NCI-H2029 treated with DMSO at 0.1 percent for 48 hours (cell line): ENCODE data around the gene DTD2.
A peak's percentile ranks its signal among the peaks of the same experiment; 100 is the strongest.
"Not testable (repeated sequence)": the region's sequence is repeated elsewhere in the genome, so short reads cannot be mapped to it uniquely, and the experiment has no call there.

Source experiments
- DNase-seq: peaks from one replicate; lab custom pipeline; 2025; lab: John Stamatoyannopoulos, UW

The DTD2 gene

DNA sequence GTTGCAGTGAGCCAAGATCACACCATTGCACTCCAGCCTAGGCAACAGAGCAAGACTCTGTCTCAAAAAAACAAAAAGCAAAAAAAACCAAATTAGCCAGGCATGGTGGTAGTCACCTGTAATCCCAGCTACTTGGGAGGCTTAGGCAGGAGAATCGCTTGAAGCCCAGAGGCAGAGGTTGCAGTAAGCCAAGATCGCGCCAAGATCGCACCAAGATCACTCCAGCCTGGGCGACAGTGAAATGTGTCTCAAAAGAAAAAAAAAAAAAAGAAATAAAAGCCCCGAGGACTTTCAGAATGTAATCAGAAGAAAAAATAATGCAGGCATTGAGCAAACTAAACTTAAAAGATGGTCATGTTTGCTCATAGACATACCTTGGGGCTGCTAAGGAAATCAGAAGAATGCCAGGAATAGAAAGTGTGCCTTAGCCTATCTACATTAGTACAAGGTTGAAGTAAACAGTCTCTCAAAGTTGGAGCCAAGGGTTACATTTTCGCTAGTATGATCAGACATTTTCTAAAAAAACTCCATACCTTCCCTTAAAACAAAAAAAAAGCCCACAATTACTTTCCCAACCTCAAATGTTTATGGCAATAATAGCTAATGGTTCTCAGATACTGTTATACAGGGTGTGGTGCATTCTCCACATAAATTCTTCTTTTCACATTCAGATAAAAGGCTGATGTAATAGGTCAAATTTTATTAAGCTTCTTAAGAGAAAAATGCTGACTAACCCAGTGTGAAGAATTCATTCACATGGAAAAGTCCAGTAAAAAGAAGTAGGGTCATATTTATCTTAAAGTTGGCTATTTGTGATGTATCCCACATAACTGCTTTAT, 15.8 kb downstream of the DTD2 start:
- DNase-seq: no peak

DNA sequence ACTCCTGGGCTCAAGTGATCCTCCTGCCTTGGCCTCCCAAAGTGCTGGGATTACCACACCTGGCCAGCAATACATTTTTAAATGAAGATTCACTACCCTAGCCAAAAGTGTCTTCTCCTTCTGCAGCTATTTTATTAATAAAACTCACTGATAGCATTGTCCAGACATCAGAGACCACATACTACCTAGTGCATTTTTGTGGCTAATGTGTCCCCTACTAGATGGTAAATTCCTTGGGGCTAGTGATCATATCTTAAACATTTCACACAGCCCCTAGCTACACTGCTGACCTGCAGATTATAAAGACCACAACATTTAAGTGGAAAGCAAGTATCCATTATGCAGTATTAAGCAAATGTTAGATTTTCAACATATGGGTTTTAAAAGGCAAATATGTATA, 17.0 kb downstream of the DTD2 start:
- no peak for DNase-seq

DNA sequence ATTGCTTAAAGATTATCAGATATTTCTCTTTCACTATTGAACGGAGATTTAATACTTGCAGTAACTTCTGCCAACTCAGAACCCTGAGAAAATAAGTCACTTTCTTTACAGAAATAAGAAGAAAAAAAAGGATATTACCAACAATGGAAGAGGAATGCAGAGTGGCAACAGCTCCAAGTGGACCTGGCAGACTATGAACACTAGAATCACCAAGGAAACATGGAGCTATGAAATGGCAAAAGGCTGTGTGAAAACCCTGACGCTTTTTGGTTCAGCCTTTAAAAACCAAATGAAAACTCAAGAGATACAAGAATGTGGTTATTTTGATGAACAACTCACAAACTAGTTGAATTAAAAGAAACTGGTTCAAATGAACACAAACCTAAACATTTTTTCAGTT, 17.7 kb downstream of the DTD2 start:
- DNase-seq: no peak

DNA sequence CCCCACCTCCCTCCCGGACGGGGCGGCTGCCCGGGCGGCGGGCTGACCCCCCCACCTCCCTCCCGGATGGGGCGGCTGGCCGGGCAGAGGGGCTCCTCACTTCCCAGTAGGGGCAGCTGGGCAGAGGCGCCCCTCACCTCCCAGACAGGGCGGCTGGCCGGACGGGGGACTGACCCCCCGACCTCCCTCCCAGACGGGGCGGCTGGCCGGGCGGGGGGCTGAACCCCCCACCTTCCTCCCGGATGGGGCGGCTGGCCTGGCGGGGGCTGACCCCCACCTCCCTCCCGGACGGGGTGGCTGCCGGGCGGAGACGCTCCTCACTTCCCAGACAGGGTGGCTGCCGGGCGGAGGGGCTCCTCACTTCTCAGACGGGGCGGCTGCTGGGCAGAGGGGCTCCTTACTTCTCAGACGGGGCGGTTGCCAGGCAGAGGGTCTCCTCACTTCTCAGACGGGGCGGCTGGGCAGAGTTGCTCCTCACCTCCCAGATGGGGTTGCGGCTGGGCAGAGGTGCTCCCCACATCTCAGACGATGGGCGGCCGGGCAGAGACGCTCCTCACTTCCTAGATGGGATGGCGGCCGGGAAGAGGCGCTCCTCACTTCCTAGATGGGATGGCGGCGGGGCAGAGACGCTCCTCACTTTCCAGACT, 20.1 kb downstream of the DTD2 start:
- DNase-seq: not testable (repeated sequence)

DNA sequence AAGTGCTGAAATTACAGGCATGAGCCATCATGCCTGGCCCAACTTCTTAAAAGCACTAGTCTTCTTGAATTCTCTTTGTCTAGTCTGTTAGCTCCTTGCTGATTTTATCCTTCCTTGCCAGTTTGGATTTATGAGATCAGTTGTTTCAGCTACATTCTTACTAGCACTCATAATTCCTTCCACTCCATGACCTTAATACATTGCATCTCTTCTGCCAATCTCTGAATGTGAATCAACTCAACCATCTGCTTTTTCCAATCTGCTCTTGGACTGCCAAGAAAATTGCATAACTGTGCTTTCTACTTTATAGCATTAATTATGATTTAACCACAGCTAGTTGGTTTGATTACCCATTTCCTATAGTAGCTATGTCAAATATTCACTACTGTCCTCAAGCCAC, 22.0 kb downstream of the DTD2 start:
- no peak for DNase-seq

DNA sequence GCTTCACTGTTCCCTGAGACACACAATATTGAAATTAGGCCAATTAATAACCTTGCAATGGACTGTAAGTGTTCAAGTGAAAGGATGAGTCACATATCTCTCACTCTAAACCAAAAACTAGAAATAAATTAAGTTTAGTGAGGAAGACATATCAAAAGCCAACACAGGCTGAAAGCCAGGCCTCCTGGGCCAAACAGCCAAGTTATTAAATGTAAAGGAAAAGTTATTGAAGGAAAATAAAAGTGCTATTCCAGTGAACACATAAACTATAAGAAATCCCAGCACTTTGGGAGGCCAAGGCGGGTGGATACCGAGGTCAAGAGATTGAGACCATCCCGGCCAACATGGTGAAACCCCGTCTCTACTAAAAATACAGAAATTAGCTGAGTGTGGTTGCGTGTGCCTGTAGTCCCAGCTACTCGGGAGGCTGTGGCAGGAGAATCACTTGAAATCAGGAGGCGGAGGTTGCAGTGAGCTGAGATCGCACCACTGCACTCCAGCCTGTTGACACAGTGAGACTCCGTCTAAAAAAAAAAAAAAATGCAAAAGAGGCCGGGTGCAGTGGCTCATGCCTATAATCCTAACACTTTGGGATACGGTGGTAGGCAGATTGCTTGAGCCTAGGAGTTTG, 26.6 kb downstream of the DTD2 start:
- DNase-seq: no peak

DNA sequence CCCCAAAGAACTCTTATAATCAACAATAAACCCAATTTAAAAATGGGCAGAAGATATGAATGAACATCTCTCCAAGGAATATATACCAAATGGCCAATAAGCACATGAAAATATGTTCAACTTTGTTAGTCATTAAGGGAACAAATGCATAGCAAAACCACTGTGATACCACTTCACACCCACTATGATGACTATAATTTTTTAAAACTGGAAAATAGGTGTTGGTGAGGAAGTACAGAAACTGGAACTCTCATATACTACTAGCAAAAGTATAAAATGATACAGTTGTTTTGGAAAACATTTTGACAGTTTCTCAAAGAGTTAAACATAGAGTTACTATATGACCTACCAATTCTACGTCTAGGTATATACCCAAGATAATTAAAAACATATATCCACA, 27.5 kb downstream of the DTD2 start:
- DNase-seq: no peak

DNA sequence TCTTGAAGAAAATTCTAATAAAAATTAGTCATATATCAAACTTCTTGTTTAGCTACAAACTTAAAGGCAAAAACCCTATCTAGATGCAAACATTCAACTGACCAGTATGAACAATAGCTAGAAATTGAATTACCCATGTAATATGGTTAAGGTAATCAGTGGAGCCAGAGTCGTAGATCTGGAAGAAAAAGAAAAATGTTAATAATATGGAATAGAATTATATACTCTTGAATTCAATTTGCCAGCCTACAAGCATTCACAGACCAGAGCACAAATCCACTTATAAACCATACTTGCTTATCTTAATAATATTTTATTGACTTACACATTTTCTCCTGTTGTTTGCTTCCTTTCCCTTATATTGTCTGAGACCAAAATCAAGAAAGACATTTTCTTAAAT, 29.3 kb downstream of the DTD2 start:
- DNase-seq: no peak

DNA sequence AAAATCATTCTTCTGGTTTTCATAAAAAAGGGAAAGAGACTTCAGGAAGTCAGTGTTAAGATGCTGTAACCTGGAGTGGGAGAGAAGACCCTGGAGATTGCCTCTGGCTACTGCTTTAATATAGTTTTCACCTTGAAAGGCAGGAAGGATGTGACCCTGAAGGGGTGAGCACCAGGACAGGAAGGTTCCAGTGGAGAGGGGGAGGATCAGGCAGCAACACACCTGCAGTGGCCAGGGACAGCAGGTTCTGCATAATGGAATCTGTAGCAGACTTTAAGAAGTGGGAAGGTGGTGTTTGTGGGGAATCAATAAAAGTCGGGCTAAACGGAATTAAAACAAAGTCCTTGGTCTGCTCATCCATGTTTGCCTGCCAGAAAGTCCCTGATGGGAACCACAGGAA, 30.6 kb downstream of the DTD2 start:
- DNase-seq: no peak

DNA sequence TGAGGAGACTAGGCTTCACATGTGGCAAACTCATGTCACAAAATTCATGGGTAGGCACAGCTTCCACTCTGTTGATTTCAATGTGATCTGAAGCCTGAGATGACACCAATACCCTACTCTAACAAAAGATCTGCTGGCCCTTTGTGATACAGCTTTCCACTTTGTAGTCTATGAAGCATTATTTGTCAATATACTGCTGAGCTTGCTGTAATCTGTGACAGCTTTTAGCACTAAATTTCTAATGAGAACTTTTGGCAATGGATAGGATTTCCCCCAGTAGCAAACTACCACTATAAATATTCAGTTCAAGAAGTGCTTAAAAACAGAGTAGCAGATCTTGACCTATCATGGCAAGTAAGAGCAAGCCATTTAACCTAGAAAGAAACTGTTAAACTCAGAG, 31.4 kb downstream of the DTD2 start:
- DNase-seq: no peak

DNA sequence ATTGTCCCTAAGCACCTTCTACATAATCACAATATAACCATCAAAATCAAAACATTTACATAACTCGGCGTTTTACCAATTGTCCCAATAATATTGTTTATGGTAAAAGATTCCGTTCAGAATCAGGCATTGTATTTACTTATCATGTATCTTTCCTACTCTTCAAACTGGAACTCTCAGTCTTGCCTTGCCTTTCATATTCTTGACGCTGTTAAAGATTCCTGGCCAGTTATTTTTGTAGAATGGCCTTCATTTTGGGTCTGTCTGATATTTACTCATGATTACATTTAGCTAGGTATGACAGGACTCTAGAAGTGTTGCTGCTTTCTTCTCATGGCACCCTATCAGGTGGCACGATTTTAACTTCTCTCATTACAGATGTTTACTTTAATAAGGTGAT, 36.1 kb downstream of the DTD2 start:
- no peak for DNase-seq

DNA sequence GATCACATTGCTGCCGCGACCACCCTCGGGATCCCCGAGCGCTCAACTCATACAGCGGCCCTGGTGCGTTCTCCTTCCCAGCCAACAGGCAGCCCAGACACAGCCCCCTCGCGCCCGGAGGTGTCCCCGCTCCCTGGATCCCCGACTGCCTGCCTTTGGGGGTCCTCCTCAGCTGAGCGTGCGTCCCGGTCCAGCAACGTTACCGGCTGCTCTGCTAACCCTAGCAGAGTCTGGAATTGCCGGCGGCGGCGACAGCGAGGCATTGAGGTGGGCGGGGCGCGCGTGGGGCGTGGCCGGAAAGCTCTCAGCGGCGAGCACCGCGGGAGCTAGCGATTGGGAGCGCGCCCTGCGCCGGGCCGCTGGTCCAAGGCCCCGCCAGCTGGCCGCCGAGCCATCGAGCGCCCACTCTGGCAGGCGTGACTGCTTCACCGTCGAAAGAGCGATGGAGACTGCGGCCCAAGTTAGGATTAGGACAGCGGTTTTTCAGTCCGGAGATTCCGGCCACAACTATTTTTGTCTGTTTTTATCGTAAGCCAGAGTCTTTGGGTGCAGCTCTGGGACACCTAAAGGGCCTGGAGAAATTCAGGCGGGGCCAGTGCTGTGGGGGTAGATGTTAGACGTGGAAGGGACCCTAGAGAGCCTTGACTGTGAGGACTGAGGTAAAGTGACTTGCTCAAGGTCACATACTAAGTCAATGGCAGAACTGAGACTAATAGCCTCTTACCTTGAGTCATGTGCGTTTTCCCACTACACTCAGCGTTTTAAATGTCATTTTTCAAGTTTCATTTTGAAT, 36.8 kb downstream of the DTD2 start, which contains the start of gene HEATR5A:
HEATR5A (minus strand) TSS at position 232 of the 793 bp plus-strand sequence. CDS start 17,575 bp downstream, outside the sequence.
- peak; percentile 99 for DNase-seq

DNA sequence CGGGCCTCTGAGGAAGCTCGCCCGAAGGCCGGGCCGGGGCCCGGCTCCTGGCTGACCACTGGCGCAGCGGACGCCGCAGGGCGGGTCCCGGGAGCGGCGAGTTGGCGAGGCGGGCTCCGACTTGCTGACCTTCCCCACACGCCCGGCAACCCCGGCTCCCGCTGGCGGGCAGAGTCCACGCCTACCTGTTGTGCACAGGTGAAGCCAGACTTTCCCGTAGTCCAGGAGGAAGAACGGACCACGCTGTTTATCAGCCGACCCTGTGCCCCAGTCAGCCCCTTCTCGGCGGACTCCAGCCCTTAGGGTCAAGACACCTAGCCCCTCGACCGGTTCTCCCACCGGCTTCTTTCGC, 37.4 kb downstream of the DTD2 start:
- DNase-seq: peak; percentile 89

DNA sequence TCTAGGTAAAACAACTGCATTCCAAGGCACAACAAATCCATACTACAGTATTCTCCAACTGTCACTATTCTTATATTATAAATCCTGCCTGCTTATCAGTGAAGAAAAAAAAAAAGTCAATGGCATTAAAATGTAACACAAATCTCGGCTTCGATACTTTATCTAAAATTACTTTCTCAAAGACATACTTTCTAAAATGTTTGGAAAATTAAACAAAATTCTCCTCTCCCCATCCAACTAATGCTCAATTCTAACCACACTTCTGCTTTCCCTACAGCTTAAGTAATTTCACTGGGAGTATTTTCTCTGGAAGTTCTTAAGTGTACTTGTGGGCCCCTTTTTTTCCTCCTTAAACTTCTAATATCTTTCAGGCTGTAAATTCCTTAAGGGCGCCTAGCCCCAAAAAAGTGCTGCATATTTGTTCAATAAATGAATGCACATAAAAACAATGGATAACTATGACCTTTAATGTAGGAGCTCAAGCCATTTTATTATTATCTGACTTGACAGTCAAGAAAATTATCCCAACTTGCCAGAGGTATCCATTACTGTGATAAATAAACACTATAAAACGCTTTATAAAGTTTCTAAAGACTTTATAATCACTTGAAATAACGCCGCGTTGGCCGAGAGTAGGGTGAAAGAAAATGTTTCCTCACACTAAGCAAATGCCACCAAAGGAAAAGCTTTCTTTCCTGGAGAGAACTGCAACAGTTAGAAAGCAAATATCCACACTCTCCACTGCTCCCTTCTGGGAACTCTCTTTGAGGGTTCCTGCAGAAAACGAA, 37.9 kb downstream of the DTD2 start:
- no peak for DNase-seq

DNA sequence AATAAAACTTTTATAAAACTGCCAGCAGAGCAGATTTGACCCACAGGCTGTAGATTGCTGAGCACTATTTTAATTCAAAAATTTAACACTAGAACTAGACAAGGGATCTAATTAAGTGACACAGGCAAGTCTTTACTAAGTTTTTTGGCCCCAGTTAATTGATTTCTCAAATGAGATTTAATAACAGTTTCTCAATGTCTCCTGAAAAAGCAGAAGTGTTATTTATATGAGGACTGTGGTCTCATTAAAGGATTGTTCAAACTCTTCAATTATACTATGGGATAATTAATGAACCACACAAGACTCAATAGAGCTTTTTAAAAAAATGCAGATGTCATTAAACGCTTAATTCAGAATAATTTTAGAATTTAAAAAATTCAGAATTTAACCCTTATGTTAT, 38.9 kb downstream of the DTD2 start:
- no peak for DNase-seq

DNA sequence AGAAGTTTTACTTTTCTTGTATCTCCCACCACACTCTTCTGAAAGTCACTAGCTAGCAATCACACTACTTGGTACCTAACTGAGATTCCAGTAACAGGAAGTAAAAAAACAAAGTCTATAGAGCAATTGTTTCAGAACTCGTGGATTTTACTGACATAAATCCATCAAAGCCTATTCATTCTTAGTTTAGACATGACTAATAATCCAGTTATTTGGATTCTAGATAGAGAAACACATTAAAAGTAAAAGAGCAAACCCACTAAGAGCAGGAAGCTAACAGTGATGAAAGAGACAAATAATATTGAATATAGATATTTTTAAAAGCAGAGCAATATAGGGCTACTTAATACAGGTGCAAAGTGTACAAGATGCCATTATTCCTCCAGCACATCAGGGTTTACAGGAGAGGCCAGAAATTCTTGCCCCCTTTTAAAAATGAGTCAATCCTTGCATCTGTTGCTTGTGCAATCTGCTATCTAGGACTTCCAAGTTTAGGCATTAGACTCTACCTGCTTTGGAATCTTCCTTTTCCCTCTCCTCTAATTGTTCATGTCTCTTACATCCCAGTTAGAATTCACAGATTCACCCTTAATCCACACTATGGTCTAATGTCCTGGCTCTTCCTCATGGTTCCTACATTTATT, 43.0 kb downstream of the DTD2 start:
- DNase-seq: no peak

DNA sequence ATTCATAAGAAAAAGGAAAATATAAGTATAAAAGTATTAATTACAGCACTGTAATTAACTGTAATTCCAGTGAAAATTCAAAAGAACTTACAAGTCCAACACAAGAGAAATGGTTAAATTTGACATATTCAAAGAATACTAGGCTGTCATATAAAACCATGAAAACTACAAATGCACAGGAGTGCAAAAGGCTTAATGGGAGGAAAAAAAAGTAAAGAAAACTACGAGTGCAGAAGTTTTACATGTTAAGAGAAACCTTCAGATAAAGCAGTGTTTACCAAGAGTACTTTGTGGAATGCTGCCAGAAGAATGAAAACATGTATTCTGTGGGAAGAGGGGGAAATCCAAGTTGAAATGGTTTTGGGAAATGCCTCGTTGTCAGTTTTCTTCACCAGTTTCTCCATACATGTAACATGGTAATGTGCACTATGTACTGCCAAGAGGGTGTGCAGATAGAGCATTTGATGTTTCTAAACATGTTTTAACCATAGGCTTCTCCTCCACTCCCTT, 46.0 kb downstream of the DTD2 start:
- no peak for DNase-seq

DNA sequence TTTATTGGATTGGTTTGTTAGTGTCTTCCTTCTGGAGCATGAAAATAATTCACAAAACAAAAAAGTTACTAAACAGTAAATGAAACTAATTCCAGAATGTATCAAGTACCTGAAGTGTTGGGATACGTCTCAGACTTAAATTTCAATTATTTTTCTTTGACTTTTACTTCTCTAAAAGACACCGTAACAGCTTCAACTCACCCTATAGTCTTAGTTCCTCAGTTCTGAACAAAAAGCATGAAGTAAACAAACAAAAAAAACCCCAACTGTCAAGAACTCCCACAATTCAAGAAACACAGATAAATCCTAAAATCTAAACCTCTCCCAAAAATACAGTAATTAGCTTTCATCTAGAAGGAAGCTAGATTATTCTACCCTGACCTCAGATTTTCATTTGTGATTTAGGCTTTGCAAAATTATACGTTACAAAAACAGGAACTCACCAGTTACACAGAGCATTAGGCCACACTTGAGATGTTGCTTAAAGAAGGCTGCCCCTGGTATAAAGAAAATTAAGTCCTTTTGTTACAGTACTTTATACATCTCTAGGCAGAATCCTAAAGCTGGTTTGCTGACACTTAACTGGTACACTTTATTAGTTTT, 47.2 kb downstream of the DTD2 start:
- DNase-seq: no peak

DNA sequence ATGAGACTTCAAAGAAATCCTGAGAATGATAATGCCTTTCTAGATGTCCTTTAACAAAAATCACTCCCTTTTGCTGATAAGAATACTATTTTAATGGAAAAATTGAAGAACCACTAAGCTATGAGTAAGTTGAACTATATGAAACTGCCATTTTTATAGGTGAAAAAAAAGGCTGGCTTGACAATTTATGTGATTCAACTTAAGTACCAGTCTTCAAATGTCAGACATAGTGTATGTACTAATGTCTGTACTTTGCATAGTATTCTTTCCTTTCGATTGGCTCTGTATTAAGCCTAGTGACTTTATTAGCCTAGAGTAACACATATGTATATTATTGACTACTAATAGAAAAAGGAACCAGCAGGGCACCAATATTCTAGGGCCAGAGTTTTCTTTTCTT, 48.9 kb downstream of the DTD2 start:
- DNase-seq: no peak

DNA sequence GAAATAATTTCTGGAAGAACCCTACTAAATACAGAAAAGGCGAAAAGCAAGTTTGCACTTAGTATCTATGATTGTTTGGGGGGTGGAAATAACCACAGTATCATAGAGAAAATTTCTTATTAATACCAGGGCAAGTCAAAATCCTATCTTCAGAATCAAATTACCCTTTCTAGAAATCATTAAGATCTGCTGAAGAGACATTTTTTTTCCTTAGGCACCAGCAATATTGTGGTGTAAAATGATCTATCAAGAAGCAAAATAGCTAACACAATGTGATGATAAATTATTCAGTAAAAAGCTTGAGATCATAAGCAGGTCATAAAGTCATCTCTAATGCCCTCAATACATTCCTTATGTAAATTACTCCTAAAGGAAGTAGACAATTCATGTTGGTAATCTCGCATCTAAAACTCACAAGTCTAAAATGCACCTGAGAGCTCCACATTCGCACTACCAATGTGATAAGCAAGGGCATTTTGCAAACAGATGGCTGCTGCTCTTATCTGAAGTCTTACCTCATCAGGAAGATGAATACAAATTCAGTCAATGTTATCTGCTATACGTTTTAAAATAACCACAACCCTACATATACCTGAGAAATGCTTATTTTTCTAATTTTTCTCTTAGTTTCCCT, 51.6 kb downstream of the DTD2 start:
- DNase-seq: no peak
